Ishikawa (cell line): Measurements from ENCODE around the gene DIAPH2.

ENCODE experiments used
- CEBPB ChIP-seq: IDR thresholded peaks from 2 replicates; pipeline ENCODE4 v1.6.1; 2012
- CREB1 ChIP-seq: IDR thresholded peaks from 2 replicates; pipeline ENCODE4 v1.6.1; 2012; ENCODE audit warnings: low read depth
- EGR1 ChIP-seq: IDR thresholded peaks from 2 replicates; pipeline ENCODE4 v1.6.1; 2012
- EP300 ChIP-seq: IDR thresholded peaks from 2 replicates; pipeline ENCODE4 v1.6.1; 2012; ENCODE audit warnings: borderline replicate concordance
- FOXM1 ChIP-seq: IDR thresholded peaks from 2 replicates; pipeline ENCODE4 v1.6.1; 2012; ENCODE audit warnings: low read depth, borderline replicate concordance
- MAX ChIP-seq: IDR thresholded peaks from 2 replicates; pipeline ENCODE4 v1.6.1; 2012
- NFIC ChIP-seq: IDR thresholded peaks from 2 replicates; pipeline ENCODE4 v1.6.1; 2012
- RAD21 ChIP-seq: IDR thresholded peaks from 2 replicates; pipeline ENCODE4 v1.6.1; 2012; ENCODE audit warnings: low read depth
- REST ChIP-seq: IDR thresholded peaks from 2 replicates; pipeline ENCODE4 v1.6.1; 2012; ENCODE audit warnings: low read depth, mild to moderate bottlenecking
- TAF1 ChIP-seq: IDR thresholded peaks from 2 replicates; pipeline ENCODE4 v1.6.1; 2012; ENCODE audit warnings: low read depth, mild to moderate bottlenecking
- TCF12 ChIP-seq: IDR thresholded peaks from 2 replicates; pipeline ENCODE4 v1.6.1; 2012; ENCODE audit warnings: low read depth
- TEAD4 ChIP-seq: IDR thresholded peaks from 2 replicates; pipeline ENCODE4 v1.6.1; 2012
- USF1 ChIP-seq: IDR thresholded peaks from 2 replicates; pipeline ENCODE4 v1.6.1; 2012
- YY1 ChIP-seq: IDR thresholded peaks from 2 replicates; pipeline ENCODE4 v1.6.1; 2012; ENCODE audit warnings: low read depth
- ZBTB7A ChIP-seq: IDR thresholded peaks from 2 replicates; pipeline ENCODE4 v1.6.1; 2012; ENCODE audit warnings: low read depth

DIAPH2 gene

GRCh38 chrX:96889726-96890125, 205.1 kb downstream of the DIAPH2 start:
- TF ChIP-seq FOXM1 (no peak), USF1 (no peak), EGR1 (no peak), RAD21 (no peak)

- TF ChIP-seq TCF12 (no peak), FOXM1 (no peak), ZBTB7A (no peak), YY1 (no peak), NFIC (no peak), REST (no peak), CEBPB (no peak), EP300 (no peak), MAX (no peak), EGR1 (no peak), CREB1 (no peak), TAF1 (no peak), RAD21 (no peak)
Measured at GRCh38 chrX:96906741-96907140, 222.1 kb downstream of the DIAPH2 start.

GRCh38 chrX:96907516-96908272, 223.1 kb downstream of the DIAPH2 start:
- TF ChIP-seq EGR1 (no peak), TEAD4 (no peak), CEBPB (no peak), NFIC (no peak), YY1 (no peak), ZBTB7A (no peak), USF1 (no peak), RAD21 (no peak), TCF12 (no peak), REST (no peak), FOXM1 (no peak), MAX (no peak), TAF1 (no peak), CREB1 (no peak)

- TF ChIP-seq ZBTB7A (no peak), FOXM1 (no peak), NFIC (no peak)
Measured at GRCh38 chrX:96909291-96909690, 224.6 kb downstream of the DIAPH2 start.

- no peak for TF ChIP-seq EP300
- TF ChIP-seq EGR1 = no peak
- TF ChIP-seq MAX = no peak
Measured at GRCh38 chrX:96918864-96919263, 234.2 kb downstream of the DIAPH2 start.

GRCh38 chrX:96919672-96920071, 235.0 kb downstream of the DIAPH2 start:
- TF ChIP-seq EGR1 (no peak), ZBTB7A (no peak), REST (no peak), RAD21 (no peak), USF1 (no peak), NFIC (no peak), CREB1 (no peak), EP300 (no peak), FOXM1 (no peak), TEAD4 (no peak), MAX (no peak), CEBPB (no peak), TAF1 (no peak), TCF12 (no peak), YY1 (no peak)
